Endothelial cell of umbilical vein (primary cell): ENCODE data around the gene LAIR2. TPM values are rescaled to one million over a fixed set of nuclear protein-coding genes. Genes with fewer than 3 reads are reported as not detected.

Source experiments
- BruUV-seq: library from RNA; stranded (reverse); fragments of 400-500 nt; replicated peaks from 2 replicates; lab custom pipeline; 2021; lab: Mats Ljungman, UMichigan
- CTCF ChIA-PET: fragments of 300-600, 350-600 bp; sonication (Branson Sonifier 250); formaldehyde crosslinking; loops from one replicate; lab custom pipeline; 2021; ENCODE audit warnings: antibody characterized with exemption, inconsistent platforms; lab: Charles Lee
- POLR2A ChIA-PET: fragments of 300-600, 350-600 bp; sonication (Branson Sonifier 250); formaldehyde crosslinking; loops from one replicate; lab custom pipeline; 2021; ENCODE audit warnings: antibody characterized with exemption, inconsistent platforms; lab: Charles Lee
- DNase-seq: peaks from one replicate; pipeline ENCODE4 v3.0.0-alpha.2; 2011; ENCODE audit warnings: low read depth, low spot score
- FAIRE-seq: peaks from 2 replicates; lab custom pipeline; 2011; peaks lifted over from hg19 to GRCh38; lab: Jason Lieb, UNC
- H2AFZ ChIP-seq: 2 replicates; pipeline ENCODE4 v1.6.0; 2012; ENCODE audit warnings: low read depth, low read length, control low read depth, inconsistent platforms
- H3K27ac ChIP-seq: 2 replicates; pipeline ENCODE4 v1.5.1; 2011; ENCODE audit warnings: low read depth, mild to moderate bottlenecking, control low read depth, low read length, moderate library complexity; ENCODE audit not compliant: insufficient read depth
- H3K27me3 ChIP-seq, 2 experiments: 2 replicates each; pipeline versions ENCODE4 v1.6.0 to v1.6.1; 2011; ENCODE audit warnings: low read length in 2 of 2, mixed read lengths in 1 of 2; ENCODE audit not compliant: control insufficient read depth in 2 of 2, insufficient read depth in 2 of 2
- H3K36me3 ChIP-seq, 2 experiments: 2 replicates in 1 of 2; 3 replicates in 1 of 2; pipeline ENCODE4 v1.5.1; 2011; ENCODE audit warnings: low read length in 2 of 2, mild to moderate bottlenecking in 1 of 2, moderate library complexity in 1 of 2; ENCODE audit not compliant: control insufficient read depth in 2 of 2, insufficient read depth in 2 of 2; ENCODE audit errors: extremely low read depth in 1 of 2
- H3K4me1 ChIP-seq: 3 replicates; pipeline ENCODE4 v1.5.1; 2011; ENCODE audit warnings: mild to moderate bottlenecking, low read length; ENCODE audit not compliant: control insufficient read depth, insufficient read depth; ENCODE audit errors: extremely low read depth
- H3K4me2 ChIP-seq: 2 replicates; pipeline ENCODE4 v1.6.1; 2011; ENCODE audit warnings: low read length, control low read depth, mixed read lengths; ENCODE audit not compliant: insufficient read depth
- H3K4me3 ChIP-seq, 3 experiments: fragments of 200-600 bp in 1 of 3; sonication (generic), shearing (Covaris generic) in 1 of 3; replicated peaks in 1 of 3; 2 replicates each; pipeline ENCODE4 v1.5.1; 2011 to 2016; ENCODE audit warnings: control low read depth in 3 of 3, low read length in 3 of 3, mild to moderate bottlenecking in 2 of 3, inconsistent platforms in 1 of 3, low read depth in 1 of 3, moderate library complexity in 1 of 3; ENCODE audit not compliant: insufficient read depth in 1 of 3
- H3K79me2 ChIP-seq: 2 replicates; pipeline ENCODE4 v1.6.0; 2012; ENCODE audit warnings: low read length, inconsistent platforms; ENCODE audit not compliant: control insufficient read depth, insufficient read depth
- H3K9ac ChIP-seq: replicated peaks from 2 replicates; pipeline ENCODE3; 2011; ENCODE audit warnings: low read length, control low read depth; ENCODE audit not compliant: insufficient read depth; ENCODE audit errors: extremely low read depth
- H3K9me1 ChIP-seq: replicated peaks from 3 replicates; pipeline ENCODE4 v1.6.0; 2011; ENCODE audit warnings: mild to moderate bottlenecking, low read length; ENCODE audit not compliant: control insufficient read depth, insufficient read depth; ENCODE audit errors: extremely low read depth
- H3K9me3 ChIP-seq: replicated peaks from 2 replicates; pipeline ENCODE4 v1.5.1; 2012; ENCODE audit warnings: low read length, inconsistent platforms; ENCODE audit not compliant: control insufficient read depth, insufficient read depth
- H4K20me1 ChIP-seq: replicated peaks from 2 replicates; pipeline ENCODE3; 2011; ENCODE audit warnings: mild to moderate bottlenecking, low read length; ENCODE audit not compliant: control insufficient read depth, insufficient read depth; ENCODE audit errors: extremely low read depth
- EZH2 ChIP-seq: IDR thresholded peaks from 2 replicates; pipeline ENCODE4 v1.6.1; 2012; ENCODE audit warnings: borderline replicate concordance, low read depth, mild to moderate bottlenecking, moderate library complexity, low read length, inconsistent platforms; ENCODE audit not compliant: severe bottlenecking
- FOS ChIP-seq: IDR thresholded peaks from 2 replicates; pipeline ENCODE4 v1.6.1; 2011; ENCODE audit warnings: mild to moderate bottlenecking, low read length, moderate library complexity, borderline replicate concordance; ENCODE audit not compliant: insufficient read depth
- GATA2 ChIP-seq: IDR thresholded peaks from 2 replicates; pipeline ENCODE4 v1.7.0; 2011; ENCODE audit warnings: low read depth, mild to moderate bottlenecking, moderate library complexity, mixed read lengths, low read length; ENCODE audit not compliant: insufficient read length, insufficient read depth
- JUN ChIP-seq: IDR thresholded peaks from 2 replicates; pipeline ENCODE4 v1.6.1; 2011; ENCODE audit warnings: borderline replicate concordance, low read depth; ENCODE audit not compliant: insufficient read length, insufficient read depth
- MYC ChIP-seq: IDR thresholded peaks from one replicate; pipeline ENCODE4 v1.6.1; 2011; ENCODE audit warnings: mild to moderate bottlenecking, low read depth, low read length
- POLR2A ChIP-seq: IDR thresholded peaks from 2 replicates; pipeline ENCODE4 v1.6.1; 2012; ENCODE audit warnings: low read depth, mild to moderate bottlenecking, control low read depth, low read length
- POLR2AphosphoS5 ChIP-seq: IDR thresholded peaks from 2 replicates; pipeline ENCODE4 v1.6.1; 2012; ENCODE audit warnings: low read depth, mild to moderate bottlenecking, control low read depth, low read length, moderate library complexity; ENCODE audit not compliant: insufficient read depth
- dilution Hi-C: fragments of 300-500 bp; cut with MboI; formaldehyde crosslinking; loops from one replicate; pipeline ENCODE4 v1.15.0; 2019; ENCODE audit warnings: low sequenced_read_pairs; ENCODE audit not compliant: extremely low pct_ligation_motif_present
- intact Hi-C: fragments of 100-400 bp; cut with micrococcal nuclease; formaldehyde crosslinking; loops from one replicate; pipeline ENCODE4 v1.10.0; 2022
- polyA plus RNA-seq, 4 experiments: library from polyadenylated mRNA; depleted of rRNA in 3 of 4; stranded (reverse) in 3 of 4; unstranded in 1 of 4; fragments of >200 nt; gene quantifications; 2 replicates each; pipeline versions ENCODE4 v1.2.1 to v1.2.3, GENCODE V29; 2011 to 2012; ENCODE audit warnings: missing spikeins in 1 of 4
- total RNA-seq: library from RNA; stranded (reverse); gene quantifications from 2 replicates; pipeline ENCODE4 v1.2.3, GENCODE V29; 2021
- TF ChIP-seq, protein P1 (sequence below): IDR thresholded peaks from 2 replicates; pipeline ENCODE4 v1.6.1; 2011; ENCODE audit not compliant: insufficient read depth, insufficient read length
- TF ChIP-seq, protein P2 (sequence below), 2 donors: IDR thresholded peaks; 1 replicate in 1 of 2; 2 replicates in 1 of 2; pipeline ENCODE4 v1.5.1; 2011; ENCODE audit warnings: low read length in 2 of 2, mild to moderate bottlenecking in 2 of 2, moderate library complexity in 2 of 2, control low read depth in 1 of 2, inconsistent platforms in 1 of 2, low read depth in 1 of 2; ENCODE audit not compliant: insufficient read depth in 1 of 2; ENCODE audit errors: extremely low read depth in 1 of 2

Gene LAIR2
- total and polyA plus RNA-seq, 2 donors (not counting 3 experiments of a cell fraction or from before 2014, with no cell fraction given): not detected

DNA sequence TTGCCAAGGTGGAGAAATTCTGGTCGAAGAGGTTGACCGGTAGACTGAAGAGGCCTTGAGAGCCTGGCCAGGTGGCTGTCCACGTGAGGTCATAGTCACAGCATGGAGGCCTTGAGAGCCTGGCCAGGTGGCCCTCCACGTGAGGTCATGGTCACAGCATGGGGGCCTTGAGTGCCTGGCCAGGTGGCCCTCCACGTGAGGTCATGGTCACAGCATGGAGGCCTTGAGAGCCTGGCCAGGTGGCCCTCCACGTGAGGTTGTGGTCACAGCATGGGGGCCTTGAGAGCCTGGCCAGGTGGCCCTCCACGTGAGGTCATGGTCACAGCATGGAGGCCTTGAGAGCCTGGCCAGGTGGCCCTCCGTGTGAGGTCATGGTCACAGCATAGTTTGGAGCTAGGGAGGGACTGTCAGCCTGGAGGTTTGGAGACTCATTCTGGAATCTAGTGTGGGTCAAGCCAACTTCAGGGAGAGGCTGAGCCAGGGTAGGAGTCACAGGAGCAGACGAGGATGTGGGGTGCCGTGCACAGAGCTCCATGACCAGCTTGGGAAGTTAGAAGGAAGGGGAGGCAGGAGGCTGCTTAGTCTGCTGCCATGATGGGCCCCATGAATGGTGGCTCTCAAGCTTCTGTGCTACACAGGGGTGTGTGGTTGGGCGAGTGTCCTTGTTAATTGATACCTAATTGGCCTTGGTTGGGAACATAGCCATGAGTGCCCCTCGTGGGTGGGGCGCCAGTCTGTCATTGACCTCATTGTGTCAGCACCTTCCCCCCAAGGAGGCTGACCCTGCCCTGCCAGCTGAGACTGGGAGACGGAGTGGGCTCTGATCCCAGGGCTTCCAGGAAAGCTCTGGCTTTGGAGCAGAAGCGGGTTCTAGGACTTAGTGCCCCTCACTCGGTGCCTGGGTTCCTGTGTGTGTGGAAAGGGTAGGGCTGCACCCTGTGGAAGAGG lies 43.1 kb upstream of the LAIR2 start:
- FAIRE-seq: no peak
- Histone ChIP-seq H3K9me1 (no peaks in the 10 kb centered on the region), H3K9ac (no peak overlapping the region), H4K20me1 (no peaks in the 10 kb centered on the region), H3K79me2 (peaks cover 52% of the 10 kb centered on the region), H3K9me3 (no peaks in the 10 kb centered on the region), H3K4me3 (no peak overlapping the region), H3K4me1 (peaks cover 29% of the 10 kb centered on the region), H3K27ac (no peak overlapping the region), H2AFZ (no peak overlapping the region), H3K4me2 (no peak overlapping the region), H3K27me3 (no peaks in the 10 kb centered on the region), H3K36me3 (peaks cover 27 to 62% of the 10 kb centered on the region in 2 experiments)
- no TSS peak for BruUV-seq
- intact Hi-C loops (loop anchor here (5.0 to 10.0 kb wide), 6 partner anchors 297 to 1195 kb away; partner anchors contain the start of genes MYADM, PPP1R12C, RDH13 and U2AF2), dilution Hi-C loops (no loop called here)
- ChIA-PET POLR2A (interaction anchor here (1.3 kb wide), 1 partner anchor 11 kb away, joined by 4 read pairs; the partner anchor contains the start of gene LENG8), CTCF (interaction anchor here (1.3 kb wide), 1 partner anchor 11 kb away, joined by 4 read pairs; the partner anchor contains the start of gene LENG8)
- TF ChIP-seq, protein P1, sequence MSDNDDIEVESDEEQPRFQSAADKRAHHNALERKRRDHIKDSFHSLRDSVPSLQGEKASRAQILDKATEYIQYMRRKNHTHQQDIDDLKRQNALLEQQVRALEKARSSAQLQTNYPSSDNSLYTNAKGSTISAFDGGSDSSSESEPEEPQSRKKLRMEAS: no peak
- TF ChIP-seq EZH2 (no peak), GATA2 (no peak), POLR2AphosphoS5 (no peak), JUN (no peak), FOS (no peak), POLR2A (no peak), MYC (no peak)
- TF ChIP-seq, protein P2, sequence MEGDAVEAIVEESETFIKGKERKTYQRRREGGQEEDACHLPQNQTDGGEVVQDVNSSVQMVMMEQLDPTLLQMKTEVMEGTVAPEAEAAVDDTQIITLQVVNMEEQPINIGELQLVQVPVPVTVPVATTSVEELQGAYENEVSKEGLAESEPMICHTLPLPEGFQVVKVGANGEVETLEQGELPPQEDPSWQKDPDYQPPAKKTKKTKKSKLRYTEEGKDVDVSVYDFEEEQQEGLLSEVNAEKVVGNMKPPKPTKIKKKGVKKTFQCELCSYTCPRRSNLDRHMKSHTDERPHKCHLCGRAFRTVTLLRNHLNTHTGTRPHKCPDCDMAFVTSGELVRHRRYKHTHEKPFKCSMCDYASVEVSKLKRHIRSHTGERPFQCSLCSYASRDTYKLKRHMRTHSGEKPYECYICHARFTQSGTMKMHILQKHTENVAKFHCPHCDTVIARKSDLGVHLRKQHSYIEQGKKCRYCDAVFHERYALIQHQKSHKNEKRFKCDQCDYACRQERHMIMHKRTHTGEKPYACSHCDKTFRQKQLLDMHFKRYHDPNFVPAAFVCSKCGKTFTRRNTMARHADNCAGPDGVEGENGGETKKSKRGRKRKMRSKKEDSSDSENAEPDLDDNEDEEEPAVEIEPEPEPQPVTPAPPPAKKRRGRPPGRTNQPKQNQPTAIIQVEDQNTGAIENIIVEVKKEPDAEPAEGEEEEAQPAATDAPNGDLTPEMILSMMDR (IDR thresholded peaks at IDR 0.05; ENCODE audit: extremely low read depth in 1 of 2, insufficient read depth in 1 of 2, low read depth in 1 of 2, low read length in 2 of 2): no peak
- no peak for DNase-seq
